Peyer's patch (tissue), 4 donors: Measurements from ENCODE around the gene MED13L.

ENCODE experiments used
- POLR2A ChIP-seq, 2 donors: fragments of 450-650 bp; IDR thresholded peaks; one replicate each; pipeline ENCODE4 v1.5.1; 2017; ENCODE audit warnings: antibody characterized with exemption in 2 of 2, mild to moderate bottlenecking in 2 of 2, moderate library complexity in 2 of 2
- TF ChIP-seq, protein P1 (sequence below), 6 experiments: fragments of 450-650 bp in 4 of 6; fragments of 200-600 bp in 2 of 6; sonication (generic) in 1 of 6; IDR thresholded peaks; one replicate each; pipeline ENCODE4 v1.5.1; 2017 to 2019; ENCODE audit warnings: antibody characterized with exemption in 6 of 6, mild to moderate bottlenecking in 3 of 6, moderate library complexity in 1 of 6

DNA sequence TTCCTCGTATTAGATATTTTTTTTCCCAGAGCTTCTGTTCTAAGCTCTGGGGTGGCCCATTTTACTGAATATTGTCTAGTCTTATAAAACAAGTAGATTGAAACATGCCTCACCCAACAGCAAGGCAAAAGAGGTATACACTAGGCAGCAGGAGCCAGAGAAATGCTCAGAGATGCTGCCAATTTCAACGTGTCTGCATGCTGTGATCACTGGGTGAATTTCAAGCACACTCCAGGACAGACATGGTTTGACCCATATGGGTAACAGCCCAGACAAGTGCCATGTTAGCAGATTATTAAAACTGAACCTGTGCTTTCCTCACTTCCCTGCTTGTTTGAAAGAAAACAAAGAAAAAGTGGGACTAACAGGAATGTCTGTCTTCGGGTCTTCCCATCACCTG lies 321.3 kb downstream of the MED13L start:
- TF ChIP-seq, protein P1, sequence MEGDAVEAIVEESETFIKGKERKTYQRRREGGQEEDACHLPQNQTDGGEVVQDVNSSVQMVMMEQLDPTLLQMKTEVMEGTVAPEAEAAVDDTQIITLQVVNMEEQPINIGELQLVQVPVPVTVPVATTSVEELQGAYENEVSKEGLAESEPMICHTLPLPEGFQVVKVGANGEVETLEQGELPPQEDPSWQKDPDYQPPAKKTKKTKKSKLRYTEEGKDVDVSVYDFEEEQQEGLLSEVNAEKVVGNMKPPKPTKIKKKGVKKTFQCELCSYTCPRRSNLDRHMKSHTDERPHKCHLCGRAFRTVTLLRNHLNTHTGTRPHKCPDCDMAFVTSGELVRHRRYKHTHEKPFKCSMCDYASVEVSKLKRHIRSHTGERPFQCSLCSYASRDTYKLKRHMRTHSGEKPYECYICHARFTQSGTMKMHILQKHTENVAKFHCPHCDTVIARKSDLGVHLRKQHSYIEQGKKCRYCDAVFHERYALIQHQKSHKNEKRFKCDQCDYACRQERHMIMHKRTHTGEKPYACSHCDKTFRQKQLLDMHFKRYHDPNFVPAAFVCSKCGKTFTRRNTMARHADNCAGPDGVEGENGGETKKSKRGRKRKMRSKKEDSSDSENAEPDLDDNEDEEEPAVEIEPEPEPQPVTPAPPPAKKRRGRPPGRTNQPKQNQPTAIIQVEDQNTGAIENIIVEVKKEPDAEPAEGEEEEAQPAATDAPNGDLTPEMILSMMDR (IDR thresholded peaks at IDR 0.05), result no peak
- no peak for TF ChIP-seq POLR2A (IDR thresholded peaks at IDR 0.05)
